ENCODE measurements around the gene NGEF. TPM values are rescaled to one million over a fixed set of nuclear protein-coding genes. Genes with fewer than 3 reads are reported as not detected.

The NGEF gene
- total RNA-seq, 1 experiment from 2014 or later = 1.9 TPM

GRCh38 chr2:232897598-232898408, 115.3 kb downstream of the NGEF start:
- H3K4me1 ChIP-seq (ENCODE audit: insufficient read depth, low read length) = no peaks in the 10 kb centered on the region; the same call in 1 of the 2 replicates
- H2BK15ac ChIP-seq (ENCODE audit: low read depth, low read length) = no peak overlapping the region
- H3K18ac ChIP-seq (ENCODE audit: insufficient read length, low read depth, low read length) = no peak overlapping the region
- H3K4ac ChIP-seq (ENCODE audit: low read depth, low read length) = no peak overlapping the region
- peaks cover 28% of the 10 kb centered on the region for H3K27me3 Mint-ChIP-seq (ENCODE audit: low read depth)
- H4K8ac ChIP-seq (replicated peaks; ENCODE audit: insufficient read length, low read depth, low read length) = no peak overlapping the region
- no peak overlapping the region for H4K91ac ChIP-seq (ENCODE audit: insufficient read length, low read depth, low read length)
- no peak overlapping the region for H4K5ac ChIP-seq (ENCODE audit: insufficient read length, low read depth, low read length)
- H3K27ac Mint-ChIP-seq = no peak overlapping the region
- no peak overlapping the region for H3K14ac ChIP-seq (ENCODE audit: insufficient read depth, low read length)
- no peak overlapping the region for H2AK5ac ChIP-seq (ENCODE audit: insufficient read length, low read length)
- H2BK5ac ChIP-seq (ENCODE audit: insufficient read length, low read length) = no peak overlapping the region
- no peaks in the 10 kb centered on the region for H3K9me3 Mint-ChIP-seq
- H2BK12ac ChIP-seq (ENCODE audit: insufficient read length, low read depth, low read length) = no peak overlapping the region
- peaks cover 11% of the 10 kb centered on the region; the same call in 1 of the 2 replicates for H3K27me3 ChIP-seq (ENCODE audit: insufficient read depth, low read length)
- H2BK20ac ChIP-seq (ENCODE audit: low read depth, low read length, poor library complexity, severe bottlenecking) = no peak overlapping the region
- no peak overlapping the region for H3K4me2 ChIP-seq (ENCODE audit: insufficient read depth, insufficient read length, low read length)
- no peaks in the 10 kb centered on the region for H3K79me2 ChIP-seq (ENCODE audit: insufficient read depth, low read length)
- no peaks in the 10 kb centered on the region for H4K20me1 ChIP-seq (ENCODE audit: control insufficient read depth, insufficient read depth, insufficient read length)
- no peaks in the 10 kb centered on the region for H3K9me3 ChIP-seq (ENCODE audit: control insufficient read depth, low read depth, low read length)
- H3K23me2 ChIP-seq (ENCODE audit: insufficient read length, low read depth, low read length, poor library complexity, severe bottlenecking) = no peaks in the 10 kb centered on the region
- no peak overlapping the region for H3K27ac ChIP-seq (ENCODE audit: insufficient read length, low read depth, low read length)
- TF ChIP-seq CTCF (conservative IDR thresholded peaks at IDR 0.05) = no peak
- no peak for DNase-seq
- H3K23ac ChIP-seq (ENCODE audit: insufficient read length, low read depth, low read length) = no peak overlapping the region
- no peak overlapping the region for H3K56ac ChIP-seq (ENCODE audit: insufficient read length, low read depth, low read length)
- H3K79me1 ChIP-seq (ENCODE audit: insufficient read depth, low read depth, low read length, poor library complexity, severe bottlenecking) = no peaks in the 10 kb centered on the region
- no peak overlapping the region for H2AFZ ChIP-seq (ENCODE audit: low read length)
- no peak overlapping the region for H3K4me3 Mint-ChIP-seq
- no peaks in the 10 kb centered on the region for H3K36me3 Mint-ChIP-seq (ENCODE audit: insufficient read depth in 1 of 3, low read depth in 3 of 3)
- peaks cover 5 to 11% of the 10 kb centered on the region in 2 experiments for H3K4me1 Mint-ChIP-seq
- H3K9ac ChIP-seq (ENCODE audit: extremely low read depth, insufficient read length, low read length) = no peak overlapping the region
- no peak overlapping the region for H3T11ph ChIP-seq (ENCODE audit: low read length)
- WGBS (ENCODE audit: extremely low coverage, insufficient read length, low lambda C conversion rate) = no CpG with 5 or more reads among the region's 24 CpGs
- no peak overlapping the region for H2BK120ac ChIP-seq (ENCODE audit: low read depth, low read length, poor library complexity, severe bottlenecking)

Measured in H9 (cell line).